ENCODE measurements around the gene PVR.
"Not testable (repeated sequence)": the region's sequence is repeated elsewhere in the genome, so short reads cannot be mapped to it uniquely, and the experiment has no call there.

Gene PVR

DNA sequence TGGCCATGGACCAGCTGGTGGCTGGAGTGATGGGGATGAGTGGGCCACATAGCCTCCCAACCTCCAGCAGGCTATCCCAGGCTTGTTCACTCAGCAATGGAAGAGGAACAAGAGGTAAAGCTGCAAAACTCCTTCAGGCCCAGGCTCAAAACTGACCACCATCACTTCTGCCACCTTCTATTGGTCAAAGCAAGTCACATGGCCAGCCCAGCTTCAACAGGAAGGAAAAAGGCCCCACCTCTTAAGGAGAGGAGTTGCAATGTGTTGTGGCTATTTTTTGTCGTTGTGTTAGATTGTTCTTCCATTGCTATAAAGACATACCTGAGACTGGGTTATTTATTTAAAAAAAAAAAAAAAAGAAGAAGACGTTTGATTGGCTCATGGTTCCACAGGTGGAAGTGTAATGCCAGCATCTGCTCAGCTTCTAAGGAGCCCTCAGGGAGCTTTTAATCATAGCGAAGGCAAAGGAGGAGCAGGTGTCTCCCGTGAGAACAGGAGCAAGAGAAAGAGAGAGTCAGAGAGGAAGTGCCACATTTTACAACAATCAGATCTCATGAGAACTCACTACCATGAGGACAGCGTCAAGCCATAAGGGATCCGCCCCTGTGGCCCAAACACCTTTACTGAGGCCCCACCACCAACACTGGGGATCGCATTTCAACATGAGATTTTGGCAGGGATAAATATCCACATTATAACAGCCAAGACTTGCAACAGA is 24.9 kb upstream of the PVR start:
- no peak for DNase-seq (ENCODE audit: low spot score)

GRCh38 chr19:44620667-44621066 is 23.0 kb upstream of the PVR start:
- no peak for DNase-seq (ENCODE audit: low spot score)

GRCh38 chr19:44621367-44621766 is 22.3 kb upstream of the PVR start:
- no peak for DNase-seq (ENCODE audit: low spot score)

GRCh38 chr19:44623080-44623479 is 20.6 kb upstream of the PVR start:
- no peak for DNase-seq (ENCODE audit: low spot score)

- no peak for DNase-seq (ENCODE audit: low spot score)
Measured at GRCh38 chr19:44623626-44624025, 20.1 kb upstream of the PVR start.

GRCh38 chr19:44624840-44625354 is 18.8 kb upstream of the PVR start:
- DNase-seq (ENCODE audit: low spot score): no peak

DNA sequence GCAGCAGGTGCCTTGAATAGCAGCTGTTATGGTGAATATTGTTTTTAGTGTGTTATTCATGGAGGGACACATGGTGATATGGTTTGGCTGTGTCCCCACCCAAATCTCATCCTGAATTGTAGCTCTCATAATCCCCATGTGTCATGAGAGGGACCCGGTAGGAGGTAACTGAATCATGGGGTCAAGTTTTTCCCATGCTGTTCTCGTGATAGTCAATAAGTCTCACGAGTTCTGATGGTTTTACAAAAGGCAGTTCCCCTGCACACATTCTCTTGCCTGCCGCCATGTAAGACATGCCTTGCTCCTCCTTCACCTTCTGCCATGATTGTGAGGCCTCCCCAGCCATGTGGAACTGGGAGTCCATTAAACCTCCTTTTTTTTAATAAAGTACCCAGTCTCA is 18.1 kb upstream of the PVR start:
- DNase-seq (ENCODE audit: low spot score): not testable (repeated sequence)

DNA sequence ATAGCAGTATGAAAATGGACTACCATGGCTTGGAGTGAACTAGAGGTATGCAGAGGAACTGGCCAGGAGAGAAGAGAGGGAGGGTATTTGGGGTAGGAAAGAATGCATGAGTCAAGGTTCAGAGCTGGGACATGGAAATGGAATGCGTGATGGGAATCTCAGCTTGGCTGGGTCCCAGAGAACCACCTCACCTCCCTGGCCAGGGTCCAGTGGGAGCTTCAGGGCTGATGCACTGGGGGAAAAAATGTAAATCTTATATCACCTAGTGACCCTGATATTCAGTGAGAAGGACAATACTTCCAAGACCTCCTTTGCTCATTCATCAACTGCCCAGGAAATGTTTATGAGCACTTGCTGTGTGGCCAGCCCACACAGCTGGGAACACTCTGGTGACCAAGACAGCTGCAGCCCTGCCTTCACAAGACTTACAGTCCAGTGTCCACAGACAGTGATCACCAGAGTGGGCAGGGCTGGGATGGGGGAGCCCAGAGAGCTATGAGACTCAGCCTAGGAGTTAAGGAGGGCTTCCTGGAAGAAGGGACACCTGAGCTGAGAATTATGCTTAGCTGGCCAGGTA is 17.6 kb upstream of the PVR start:
- DNase-seq (ENCODE audit: low spot score): no peak

DNA sequence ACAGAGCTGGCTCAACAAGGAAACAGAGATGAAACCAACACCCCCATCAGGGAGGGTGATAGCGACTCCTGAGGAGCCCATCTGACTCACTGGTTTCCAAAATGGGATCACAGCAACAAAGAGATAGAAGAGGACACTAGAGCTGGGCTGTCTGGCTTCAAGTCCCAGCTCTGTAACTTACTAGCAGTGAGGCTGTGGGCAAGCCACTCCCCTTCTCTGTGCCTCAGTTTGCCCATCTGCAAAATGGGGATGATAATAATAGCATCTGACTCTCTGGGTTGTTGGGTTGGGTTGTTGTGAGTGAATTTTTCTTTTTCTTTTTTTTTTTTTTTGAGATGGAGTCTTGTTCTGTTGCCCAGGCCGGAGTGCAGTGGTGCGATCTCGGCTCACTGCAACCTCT is 16.1 kb upstream of the PVR start:
- no peak for DNase-seq (ENCODE audit: low spot score)

GRCh38 chr19:44628793-44629192 is 14.9 kb upstream of the PVR start:
- no peak for DNase-seq (ENCODE audit: low spot score)

DNA sequence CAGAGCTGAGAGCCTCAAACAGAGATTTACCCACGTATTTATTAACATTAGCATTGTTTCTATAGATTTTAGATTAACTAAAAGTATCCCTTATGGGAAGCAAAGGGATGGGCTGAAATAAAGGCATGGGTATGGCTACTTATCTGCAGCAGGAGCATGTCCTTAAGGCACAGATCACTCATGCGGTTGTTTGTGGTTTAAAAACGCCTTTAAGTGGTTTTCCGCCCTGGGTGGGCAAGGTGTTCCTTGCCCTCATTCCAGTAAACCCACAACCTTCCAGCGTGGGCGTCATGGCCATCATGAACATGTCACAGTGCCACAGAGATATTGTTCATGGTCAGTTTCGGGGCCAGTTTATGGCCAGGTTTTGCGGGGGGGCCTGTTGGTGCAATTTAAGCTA is 12.1 kb upstream of the PVR start:
- DNase-seq (ENCODE audit: low spot score): not testable (repeated sequence)

DNA sequence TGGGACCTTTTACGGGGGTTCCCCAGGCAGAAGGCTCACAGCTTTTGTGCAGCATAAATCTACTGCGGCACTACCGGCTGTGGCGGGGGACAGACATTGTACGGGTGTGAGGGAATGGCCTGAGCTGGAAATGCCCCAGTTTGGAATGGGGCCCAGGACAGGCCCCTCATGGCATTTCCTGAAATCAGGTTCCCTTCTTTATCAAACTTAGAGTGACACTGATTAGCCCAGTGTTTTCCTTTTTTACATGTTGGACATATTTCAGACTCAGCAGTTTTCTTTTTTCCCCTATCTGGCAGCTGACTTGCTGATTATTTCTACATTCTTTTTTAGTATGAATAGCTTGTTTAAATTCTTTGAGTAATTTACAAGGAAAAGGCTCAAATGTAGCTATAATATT is 9.7 kb upstream of the PVR start:
- DNase-seq (ENCODE audit: low spot score): not testable (repeated sequence)

DNA sequence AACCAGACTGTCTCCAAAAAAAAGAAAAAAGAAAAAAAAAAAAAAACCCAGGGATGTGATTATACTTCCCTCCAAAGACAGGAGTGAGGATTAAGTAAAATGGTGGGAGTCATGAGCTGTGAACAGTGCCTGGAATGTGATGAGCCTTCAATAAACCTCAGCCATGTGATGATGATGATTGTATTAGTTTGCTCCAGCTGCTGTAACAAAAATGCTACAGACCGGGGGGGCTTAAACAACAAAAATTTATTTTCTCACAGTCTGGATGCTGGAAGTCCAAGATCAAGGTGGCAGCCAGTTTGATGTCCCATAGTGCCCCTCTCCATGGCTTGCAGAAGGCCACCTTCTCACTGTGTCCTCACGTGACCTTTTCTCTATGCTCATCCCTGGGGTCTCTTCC is 8.9 kb upstream of the PVR start:
- DNase-seq (ENCODE audit: low spot score): no peak

DNA sequence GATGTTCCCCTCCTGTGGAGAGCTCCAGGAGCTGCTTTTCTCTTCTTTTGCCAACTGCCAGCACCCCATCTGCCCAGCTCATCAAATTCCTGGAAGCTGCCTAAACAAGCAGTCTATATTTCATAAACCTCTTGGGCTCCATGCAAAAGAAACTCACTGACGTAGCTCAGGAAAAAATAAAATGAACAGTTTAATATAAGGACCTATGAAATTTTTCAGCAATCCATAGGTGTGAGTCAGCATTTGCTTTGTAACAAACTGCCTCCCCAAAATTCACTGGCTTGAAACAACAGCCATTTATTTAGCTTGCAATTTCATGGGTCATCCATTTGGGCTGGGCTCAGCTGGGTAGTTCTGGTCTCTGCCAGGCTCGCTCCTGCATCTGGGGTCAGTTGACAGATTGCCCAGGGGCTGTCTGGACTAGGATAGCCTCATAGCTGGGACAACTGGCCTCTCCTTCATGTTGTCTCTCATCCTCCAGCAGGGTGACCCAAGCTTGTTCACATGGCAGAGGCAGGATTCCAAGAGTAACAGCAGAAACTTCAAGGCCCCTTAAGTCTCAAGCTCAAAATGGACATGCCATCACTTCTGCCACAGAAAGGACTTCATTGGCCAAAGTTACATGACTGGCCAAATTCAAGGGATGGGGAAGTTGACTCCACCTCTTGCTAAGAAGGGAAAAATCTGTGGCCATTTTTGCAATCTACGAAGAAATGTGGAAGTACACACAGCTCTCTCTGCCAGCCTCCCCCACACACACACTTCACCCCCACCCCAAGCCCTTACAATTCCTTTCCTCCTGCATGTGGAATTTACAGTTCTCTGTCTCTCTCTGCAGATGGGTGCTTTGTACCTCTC is 7.9 kb upstream of the PVR start:
- no peak for DNase-seq (ENCODE audit: low spot score)

GRCh38 chr19:44636439-44637389 is 7.0 kb upstream of the PVR start:
- no peak for DNase-seq (ENCODE audit: low spot score)

- no peak for DNase-seq (ENCODE audit: low spot score)
Measured at GRCh38 chr19:44637390-44637764, 6.3 kb upstream of the PVR start.

GRCh38 chr19:44640518-44640917 is 3.2 kb upstream of the PVR start:
- no peak for DNase-seq (ENCODE audit: low spot score)

- DNase-seq (ENCODE audit: low spot score): no peak
Measured at GRCh38 chr19:44641501-44642265, 2.0 kb upstream of the PVR start.

DNA sequence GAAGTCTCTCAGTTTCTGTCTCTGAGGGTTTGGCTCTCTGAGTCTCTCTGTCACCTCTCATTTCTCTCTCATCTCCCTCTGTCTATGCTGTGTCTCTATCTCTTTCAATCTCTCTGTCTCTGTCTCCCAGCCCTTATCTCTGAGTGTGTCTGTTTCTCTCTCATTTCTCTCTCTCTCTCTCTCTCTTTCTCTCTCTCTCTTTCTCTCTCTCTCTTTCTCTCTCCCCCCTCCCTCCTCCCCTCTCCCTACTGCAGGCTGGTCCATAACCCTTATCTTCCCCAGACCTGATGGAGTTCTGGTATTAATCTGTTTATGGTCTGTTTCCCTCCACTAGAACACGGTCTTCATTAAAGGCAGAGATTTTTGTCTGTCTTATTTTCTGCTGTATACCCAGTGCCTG is 1.3 kb upstream of the PVR start:
- no peak for DNase-seq (ENCODE audit: low spot score)

DNA sequence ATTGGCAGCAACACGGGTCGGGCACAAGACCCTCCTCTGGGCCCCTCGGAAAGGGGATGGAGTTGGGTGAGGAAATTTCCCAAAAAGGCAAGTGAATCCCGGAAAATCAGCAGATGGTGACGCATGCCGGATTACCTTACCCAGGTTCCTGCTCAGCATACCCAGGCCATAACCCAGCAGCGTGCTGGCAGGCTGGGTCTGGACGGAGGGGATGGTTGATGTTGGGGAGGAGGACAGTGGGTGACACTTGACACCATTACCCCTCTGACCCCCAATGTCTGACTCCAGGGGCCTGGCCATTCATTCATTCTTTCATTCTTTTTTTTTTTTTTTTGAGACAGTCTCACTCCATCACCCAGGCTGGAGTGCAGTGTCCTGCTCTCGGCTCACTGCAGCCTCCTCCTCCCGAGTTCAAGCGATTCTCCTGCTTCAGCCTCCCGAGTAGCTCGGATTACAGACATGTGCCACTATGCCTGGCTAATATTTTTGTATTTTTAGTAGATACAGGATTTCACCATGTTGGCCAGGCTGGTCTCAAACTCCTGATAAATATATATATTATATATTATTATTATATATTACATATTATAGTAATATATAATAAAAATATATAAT is 799 bp downstream of the PVR start:
- DNase-seq (ENCODE audit: low spot score): no peak

All from hematopoietic multipotent progenitor cell treated with erythropoietin and hydrocortisone succinate and interleukin-3 and kit ligand, for 17 days (in vitro differentiated cells).